DMS53 (cell line): ENCODE measurements around the gene IGFL3.
A peak's percentile ranks its signal among the peaks of the same experiment; 100 is the strongest.

ENCODE experiments used
- DNase-seq: peaks from one replicate; lab custom pipeline; 2025; lab: John Stamatoyannopoulos, UW

Gene IGFL3

DNA sequence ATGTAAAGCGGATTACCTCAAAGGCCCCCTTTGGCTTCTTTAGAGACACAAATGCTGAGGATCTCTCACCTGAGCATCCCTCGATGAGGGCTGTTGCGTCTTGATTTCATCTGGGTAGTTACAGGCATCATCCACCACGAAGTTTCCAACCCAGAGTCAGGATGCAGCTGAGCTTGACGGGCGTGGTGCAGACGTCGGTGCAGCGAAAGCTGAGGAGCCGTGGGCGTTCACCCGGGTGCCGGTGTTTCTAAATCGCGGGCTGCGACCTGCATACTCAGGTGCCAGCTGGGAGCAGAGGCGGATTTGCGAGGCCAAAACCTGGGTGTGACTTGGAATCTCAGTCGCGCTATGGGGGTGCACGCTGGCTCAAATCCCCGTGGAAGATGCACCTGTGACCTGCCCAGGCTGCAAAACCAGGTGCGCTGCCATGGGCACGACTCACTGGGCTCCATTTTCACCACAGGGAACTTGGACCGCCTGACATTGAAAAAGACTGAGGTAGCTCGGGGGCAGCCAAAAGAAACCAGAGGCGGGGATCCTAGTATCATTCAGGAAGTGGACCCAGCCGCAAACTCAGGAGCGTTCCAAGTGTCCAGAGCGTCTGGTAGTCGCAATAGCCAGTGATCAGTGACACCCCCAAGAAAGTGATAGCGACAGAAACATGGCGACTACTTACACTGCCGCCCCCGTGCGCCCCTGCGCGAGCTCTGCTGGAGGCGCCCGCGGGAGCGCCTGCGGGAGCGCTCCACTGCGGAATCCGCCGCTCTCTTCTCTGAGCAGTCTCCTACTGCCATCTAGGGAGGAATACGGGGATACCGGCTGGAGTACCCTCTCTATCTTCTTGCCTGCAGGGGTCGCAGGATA is 47.3 kb downstream of the IGFL3 start:
- peak; percentile 82 for DNase-seq

DNA sequence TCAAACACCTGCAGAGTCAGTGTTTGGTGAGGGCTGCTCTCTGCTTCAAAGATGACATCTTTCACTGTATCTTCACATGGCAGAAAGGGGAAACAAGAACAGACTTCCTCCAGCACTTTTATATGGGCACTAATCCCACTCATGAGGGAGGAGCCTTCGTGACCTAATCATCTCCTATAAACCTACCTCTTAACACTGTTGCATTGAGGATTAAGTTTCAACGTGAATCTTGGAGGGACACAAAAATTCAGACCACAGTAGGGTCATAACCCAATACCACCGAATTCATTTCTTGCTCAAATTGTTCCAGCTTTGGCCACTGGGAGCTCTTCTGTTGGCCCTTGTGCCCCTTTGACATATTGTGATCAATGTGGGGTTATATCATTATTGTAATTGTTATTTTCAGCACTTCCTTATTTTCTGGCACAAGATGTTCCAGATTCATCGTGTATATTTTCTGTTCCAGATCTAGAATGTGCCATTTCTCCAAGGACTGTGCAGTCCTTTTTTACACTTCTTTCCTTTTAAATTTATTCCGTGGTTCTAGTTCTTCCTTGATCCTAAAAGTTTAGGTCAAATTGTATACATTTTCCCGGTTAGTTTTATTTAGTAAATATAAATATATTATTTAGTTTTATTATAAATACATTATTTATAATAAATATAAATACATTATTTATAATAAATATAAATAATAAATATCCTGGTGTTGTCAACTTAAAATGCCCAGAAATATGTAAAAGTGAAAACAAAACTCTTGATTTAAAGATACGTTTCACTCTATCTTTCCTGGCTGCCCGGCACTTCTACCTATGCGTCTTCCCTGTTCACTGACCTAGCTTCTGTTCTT is 48.2 kb downstream of the IGFL3 start:
- DNase-seq, result no peak

- DNase-seq, result no peak
Observed at GRCh38 chr19:46073268-46073922, 51.1 kb downstream of the IGFL3 start.
